HUES48 (cell line): Measurements from ENCODE around the gene LRRFIP1.
"Not testable (repeated sequence)": the region's sequence is repeated elsewhere in the genome, so short reads cannot be mapped to it uniquely, and the experiment has no call there.

Experiments
- H3K27ac ChIP-seq: one replicate; pipeline ENCODE4 v1.7.0; 2013; ENCODE audit warnings: low read depth, low read length, inconsistent platforms
- H3K27me3 ChIP-seq: 2 replicates; pipeline ENCODE4 v1.6.1; 2013; ENCODE audit warnings: mild to moderate bottlenecking, low read length; ENCODE audit not compliant: control insufficient read depth, insufficient read depth
- H3K36me3 ChIP-seq: 2 replicates; pipeline ENCODE4 v1.6.1; 2013; ENCODE audit warnings: low read length; ENCODE audit not compliant: control insufficient read depth, insufficient read depth
- H3K4me1 ChIP-seq: 2 replicates; pipeline ENCODE4 v1.6.1; 2013; ENCODE audit warnings: mild to moderate bottlenecking, low read length; ENCODE audit not compliant: control insufficient read depth, insufficient read depth
- H3K4me3 ChIP-seq: 2 replicates; pipeline ENCODE4 v1.5.1; 2013; ENCODE audit warnings: mild to moderate bottlenecking, low read depth, low read length
- H3K9ac ChIP-seq: 2 replicates; pipeline ENCODE4 v1.6.1; 2013; ENCODE audit warnings: mild to moderate bottlenecking, low read depth, low read length, moderate library complexity
- H3K9me3 ChIP-seq: 2 replicates; pipeline ENCODE4 v1.6.1; 2013; ENCODE audit warnings: low read length; ENCODE audit not compliant: control insufficient read depth, insufficient read depth

The LRRFIP1 gene

DNA sequence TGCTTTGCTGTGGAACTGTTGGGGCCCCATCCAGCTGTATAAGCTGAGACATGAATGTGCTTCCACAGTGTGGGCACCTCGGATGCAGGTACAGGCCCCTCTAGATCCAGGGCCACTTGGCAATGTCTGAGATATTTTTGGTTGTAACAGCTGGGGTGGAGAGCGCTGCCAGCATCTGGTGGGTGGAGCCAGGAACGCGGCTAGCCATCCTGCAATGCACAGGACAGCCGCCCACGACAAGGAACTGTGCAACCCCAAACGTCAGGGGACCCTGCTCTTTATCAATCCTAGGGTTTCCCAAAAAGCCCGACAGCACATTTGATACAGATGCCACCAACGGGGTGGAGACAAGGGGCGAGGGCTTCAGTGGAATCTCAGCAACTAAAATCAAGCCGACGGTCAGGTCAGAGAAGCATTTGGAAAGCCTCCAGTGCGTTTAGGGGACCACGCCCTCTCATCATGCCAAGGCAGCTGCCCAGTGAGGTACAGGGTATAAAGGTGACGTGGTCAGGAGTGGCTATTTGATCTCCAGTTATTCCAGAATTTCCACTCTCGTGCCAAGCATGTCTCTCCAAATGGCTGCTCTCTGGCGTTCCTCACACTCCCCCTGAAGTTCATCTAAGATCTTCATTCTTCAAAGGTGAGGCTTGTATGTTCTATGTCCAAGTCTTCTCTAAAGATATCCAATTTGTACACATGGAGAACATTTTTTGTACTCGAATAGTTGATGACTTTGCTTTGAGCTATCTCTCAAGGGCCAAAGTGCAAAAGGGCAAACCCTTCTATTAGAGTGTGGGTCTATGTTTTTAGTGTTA lies 55.7 kb downstream of the LRRFIP1 start:
- no peak overlapping the region for H3K4me3 ChIP-seq
- H3K9ac ChIP-seq = no peak overlapping the region
- peaks cover 6% of the 10 kb centered on the region for H3K9me3 ChIP-seq
- H3K36me3 ChIP-seq = peaks cover 4% of the 10 kb centered on the region
- no peaks in the 10 kb centered on the region for H3K27me3 ChIP-seq
- H3K27ac ChIP-seq = no peak overlapping the region
- H3K4me1 ChIP-seq = peaks cover 2% of the 10 kb centered on the region; the same call in 1 of the 2 replicates

- Histone ChIP-seq H3K9me3 (peaks cover 6% of the 10 kb centered on the region), H3K4me3 (no peak overlapping the region), H3K9ac (no peak overlapping the region), H3K36me3 (peaks cover 4% of the 10 kb centered on the region), H3K27me3 (no peaks in the 10 kb centered on the region), H3K4me1 (no peaks in the 10 kb centered on the region), H3K27ac (no peak overlapping the region)
Measured at GRCh38 chr2:237685408-237685807, 58.0 kb downstream of the LRRFIP1 start.

GRCh38 chr2:237686659-237687136 lies 59.3 kb downstream of the LRRFIP1 start:
- Histone ChIP-seq H3K9ac (no peak overlapping the region), H3K9me3 (peaks cover 6% of the 10 kb centered on the region), H3K36me3 (peaks cover 4% of the 10 kb centered on the region), H3K4me1 (peaks cover 5% of the 10 kb centered on the region; the same call in 1 of the 2 replicates), H3K27me3 (no peaks in the 10 kb centered on the region), H3K27ac (no peak overlapping the region), H3K4me3 (no peak overlapping the region)

DNA sequence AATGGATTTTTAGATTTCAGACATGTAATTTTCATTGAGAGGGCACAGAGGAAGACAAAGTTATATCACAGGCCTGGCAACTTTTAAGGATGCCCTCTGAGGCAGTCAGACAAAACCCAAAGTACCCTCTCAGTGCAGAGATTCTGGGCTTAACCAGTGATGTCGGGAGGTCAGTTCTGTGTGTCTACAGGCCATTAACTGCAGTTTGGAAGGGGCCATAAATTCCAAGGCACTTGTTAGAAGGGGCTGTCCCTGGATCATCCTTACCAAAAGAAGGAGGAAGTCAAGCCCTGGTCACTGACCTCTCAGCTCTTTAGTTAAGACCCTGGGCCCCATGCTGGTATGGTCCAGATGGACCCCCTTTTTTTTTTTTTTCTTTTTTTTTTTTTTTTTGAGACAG lies 60.7 kb downstream of the LRRFIP1 start:
- peaks cover 6% of the 10 kb centered on the region for H3K9me3 ChIP-seq
- no peak overlapping the region for H3K27ac ChIP-seq
- H3K4me3 ChIP-seq = no peak overlapping the region
- peaks cover 4% of the 10 kb centered on the region for H3K36me3 ChIP-seq
- no peak overlapping the region for H3K9ac ChIP-seq
- peaks cover 8% of the 10 kb centered on the region for H3K4me1 ChIP-seq
- peaks cover 5% of the 10 kb centered on the region for H3K27me3 ChIP-seq

GRCh38 chr2:237688541-237688940 lies 61.2 kb downstream of the LRRFIP1 start:
- not testable (repeated sequence) for H3K36me3 ChIP-seq, H3K4me3 ChIP-seq, H3K27me3 ChIP-seq, H3K9ac ChIP-seq, H3K27ac ChIP-seq, H3K9me3 ChIP-seq
- H3K4me1 ChIP-seq = peaks cover 12% of the 10 kb centered on the region

- H3K4me1 ChIP-seq = peaks cover 21% of the 10 kb centered on the region
- H3K27ac ChIP-seq = no peak overlapping the region
- no peak overlapping the region for H3K4me3 ChIP-seq
- H3K36me3 ChIP-seq = no peaks in the 10 kb centered on the region
- H3K27me3 ChIP-seq = peaks cover 14% of the 10 kb centered on the region
- H3K9ac ChIP-seq = no peak overlapping the region
- peaks cover 6% of the 10 kb centered on the region for H3K9me3 ChIP-seq
Measured at GRCh38 chr2:237689336-237690131, 62.1 kb downstream of the LRRFIP1 start.

DNA sequence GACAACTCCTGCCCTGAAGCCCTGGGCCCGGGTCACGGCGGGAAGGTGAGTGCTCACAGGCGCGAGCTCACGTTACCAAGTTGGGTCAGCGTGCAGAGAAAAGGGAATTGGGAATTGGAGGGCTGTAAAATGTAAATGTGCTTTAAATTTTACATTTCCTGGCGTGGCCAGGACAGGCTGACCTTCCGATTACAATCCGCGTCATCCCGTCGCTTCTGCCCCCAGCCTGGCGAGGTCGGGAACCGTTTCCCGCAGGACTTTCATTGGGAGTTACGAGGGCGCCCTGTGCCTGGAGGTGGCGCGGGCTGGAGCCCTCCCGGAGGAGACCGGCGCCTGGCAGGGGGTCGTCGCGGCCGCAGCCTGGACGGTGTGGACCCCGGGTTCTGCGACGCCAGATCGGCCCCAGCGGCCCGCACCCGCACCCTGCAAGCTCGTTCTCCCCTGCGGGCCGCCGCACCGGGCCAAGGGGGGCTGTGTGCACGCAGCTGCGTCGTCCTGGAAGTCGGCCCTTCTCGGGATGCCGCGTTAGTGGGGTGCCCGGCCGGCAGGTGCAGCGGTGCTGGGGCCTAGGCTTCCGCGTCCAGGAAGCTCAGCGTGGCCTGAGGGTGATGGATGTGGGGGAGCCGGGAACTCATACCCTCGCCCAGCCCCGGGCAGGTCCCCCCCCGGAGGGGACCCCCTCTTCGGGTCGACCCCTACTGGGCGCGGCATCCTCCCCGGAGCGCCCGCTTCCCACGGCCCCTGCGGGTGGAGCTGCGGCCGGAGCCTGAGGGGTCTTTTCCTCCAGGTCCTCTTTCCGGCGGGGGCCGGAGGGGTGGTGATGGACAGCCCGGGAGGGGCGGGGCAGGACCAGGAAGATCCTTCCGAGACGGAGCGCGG lies 63.9 kb downstream of the LRRFIP1 start:
- Histone ChIP-seq H3K4me3 (peak overlapping the region; percentile 81), H3K27ac (peak overlapping the region; percentile 44), H3K9me3 (no peaks in the 10 kb centered on the region), H3K36me3 (no peaks in the 10 kb centered on the region), H3K9ac (0 out of 2 replicates have a peak overlapping the region, but pooled peaks have one; percentile 49), H3K4me1 (peaks cover 24% of the 10 kb centered on the region), H3K27me3 (peaks cover 14% of the 10 kb centered on the region)

DNA sequence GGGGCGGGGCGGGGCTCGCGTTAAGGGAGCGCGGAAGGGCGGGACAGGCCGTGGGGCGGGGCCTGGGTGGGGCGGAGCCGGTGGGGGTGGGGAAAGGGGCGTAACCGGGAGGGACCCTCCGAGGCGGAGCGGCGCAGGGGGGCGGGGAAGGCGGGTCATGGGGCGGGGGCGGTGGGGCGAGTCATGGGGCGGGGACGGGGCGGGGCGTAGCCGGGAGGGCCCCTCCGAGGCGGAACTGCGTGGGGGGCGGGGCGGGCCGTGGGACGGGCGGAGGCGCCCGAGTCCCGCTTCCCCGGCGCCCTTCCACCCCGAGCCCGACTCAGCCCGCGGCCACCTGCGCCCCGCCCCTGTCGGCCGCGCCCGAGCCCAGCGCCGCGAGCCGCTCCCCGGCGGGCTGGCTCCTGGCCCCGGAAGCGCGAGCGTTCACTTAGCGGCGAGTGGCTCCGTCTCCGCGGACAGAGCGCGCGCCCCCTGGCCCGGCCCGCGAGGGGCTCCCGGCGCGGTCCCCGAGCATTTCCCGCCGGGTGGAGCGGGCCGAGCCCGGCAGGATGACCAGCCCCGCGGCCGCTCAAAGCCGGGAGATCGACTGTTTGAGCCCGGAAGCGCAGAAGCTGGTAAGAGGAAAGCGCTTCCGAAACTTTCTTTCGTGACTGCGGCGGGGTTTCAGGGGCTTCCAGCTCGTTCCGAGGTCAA lies 64.7 kb downstream of the LRRFIP1 start:
- H3K9ac ChIP-seq = peak overlapping the region; percentile 60
- H3K36me3 ChIP-seq = no peaks in the 10 kb centered on the region
- peak overlapping the region; percentile 75 for H3K4me3 ChIP-seq
- no peaks in the 10 kb centered on the region for H3K9me3 ChIP-seq
- H3K27ac ChIP-seq = peak overlapping the region; percentile 56
- peaks cover 30% of the 10 kb centered on the region for H3K4me1 ChIP-seq
- peaks cover 14% of the 10 kb centered on the region for H3K27me3 ChIP-seq

GRCh38 chr2:237692601-237693290 lies 65.4 kb downstream of the LRRFIP1 start:
- peak overlapping the region; percentile 56 for H3K27ac ChIP-seq
- H3K4me1 ChIP-seq = peaks cover 30% of the 10 kb centered on the region
- peak overlapping the region; percentile 60 for H3K9ac ChIP-seq
- peak overlapping the region; percentile 75 for H3K4me3 ChIP-seq
- H3K9me3 ChIP-seq = no peaks in the 10 kb centered on the region
- H3K27me3 ChIP-seq = peaks cover 14% of the 10 kb centered on the region
- no peaks in the 10 kb centered on the region for H3K36me3 ChIP-seq
